ENCODE measurements around the gene ZNRF2.

DNA sequence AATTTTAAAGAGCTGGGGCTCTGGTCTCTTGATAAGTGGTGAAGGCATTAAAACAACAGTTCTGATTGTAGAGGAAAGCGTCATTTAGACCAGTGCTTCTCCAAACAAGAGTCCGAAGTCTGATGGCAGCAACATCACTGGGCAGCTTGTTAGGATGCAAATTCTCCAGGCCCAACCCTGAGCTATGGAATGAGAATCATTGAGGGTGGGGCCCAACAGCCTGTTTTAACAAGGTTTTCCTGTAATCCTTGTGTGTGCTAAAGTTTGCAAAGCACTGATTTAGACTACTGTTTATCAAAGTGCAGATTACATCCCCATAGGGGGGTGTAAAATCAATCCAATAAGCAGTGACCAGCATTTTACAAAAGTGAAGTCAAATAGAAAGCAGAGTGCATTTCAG, 2.6 kb upstream of the ZNRF2 start:
- TF ChIP-seq, protein P1, sequence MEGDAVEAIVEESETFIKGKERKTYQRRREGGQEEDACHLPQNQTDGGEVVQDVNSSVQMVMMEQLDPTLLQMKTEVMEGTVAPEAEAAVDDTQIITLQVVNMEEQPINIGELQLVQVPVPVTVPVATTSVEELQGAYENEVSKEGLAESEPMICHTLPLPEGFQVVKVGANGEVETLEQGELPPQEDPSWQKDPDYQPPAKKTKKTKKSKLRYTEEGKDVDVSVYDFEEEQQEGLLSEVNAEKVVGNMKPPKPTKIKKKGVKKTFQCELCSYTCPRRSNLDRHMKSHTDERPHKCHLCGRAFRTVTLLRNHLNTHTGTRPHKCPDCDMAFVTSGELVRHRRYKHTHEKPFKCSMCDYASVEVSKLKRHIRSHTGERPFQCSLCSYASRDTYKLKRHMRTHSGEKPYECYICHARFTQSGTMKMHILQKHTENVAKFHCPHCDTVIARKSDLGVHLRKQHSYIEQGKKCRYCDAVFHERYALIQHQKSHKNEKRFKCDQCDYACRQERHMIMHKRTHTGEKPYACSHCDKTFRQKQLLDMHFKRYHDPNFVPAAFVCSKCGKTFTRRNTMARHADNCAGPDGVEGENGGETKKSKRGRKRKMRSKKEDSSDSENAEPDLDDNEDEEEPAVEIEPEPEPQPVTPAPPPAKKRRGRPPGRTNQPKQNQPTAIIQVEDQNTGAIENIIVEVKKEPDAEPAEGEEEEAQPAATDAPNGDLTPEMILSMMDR (IDR thresholded peaks at IDR 0.05), result no peak
- no peak for TF ChIP-seq POLR2A (IDR thresholded peaks at IDR 0.05)
- TF ChIP-seq EP300 (IDR thresholded peaks at IDR 0.05), result no peak

Measured in tibial nerve (tissue), 4 donors.